ENCODE results near the gene TNS1.

The TNS1 gene

GRCh38 chr2:217929757-217930707, 72.8 kb downstream of the TNS1 start:
- no peak for DNase-seq (ENCODE audit: low spot score)

GRCh38 chr2:217929272-217929671, 73.5 kb downstream of the TNS1 start:
- DNase-seq (ENCODE audit: low spot score), result no peak

- peak; percentile 63 for DNase-seq (ENCODE audit: low spot score)
Measured at GRCh38 chr2:217928324-217929181, 74.2 kb downstream of the TNS1 start.

GRCh38 chr2:217927601-217928323, 75.0 kb downstream of the TNS1 start:
- no peak for DNase-seq (ENCODE audit: low spot score)

- no peak for DNase-seq (ENCODE audit: low spot score)
Measured at GRCh38 chr2:217926801-217927200, 76.0 kb downstream of the TNS1 start.

GRCh38 chr2:217924346-217924901, 78.4 kb downstream of the TNS1 start:
- DNase-seq (ENCODE audit: low spot score), result no peak

- no peak for DNase-seq (ENCODE audit: low spot score)
Measured at GRCh38 chr2:217923007-217923686, 79.6 kb downstream of the TNS1 start.

GRCh38 chr2:217922101-217923006, 80.4 kb downstream of the TNS1 start:
- DNase-seq (ENCODE audit: low spot score), result no peak

GRCh38 chr2:217920879-217921603, 81.8 kb downstream of the TNS1 start:
- DNase-seq (ENCODE audit: low spot score), result no peak

- DNase-seq (ENCODE audit: low spot score), result peak; percentile 83
Measured at GRCh38 chr2:217919781-217920351, 82.9 kb downstream of the TNS1 start.

GRCh38 chr2:217919204-217919603, 83.6 kb downstream of the TNS1 start:
- no peak for DNase-seq (ENCODE audit: low spot score)

- DNase-seq (ENCODE audit: low spot score), result no peak
Measured at GRCh38 chr2:217918308-217919024, 84.3 kb downstream of the TNS1 start.

GRCh38 chr2:217916504-217917254, 86.1 kb downstream of the TNS1 start:
- DNase-seq (ENCODE audit: low spot score), result no peak

- no peak for DNase-seq (ENCODE audit: low spot score)
Measured at GRCh38 chr2:217915706-217916105, 87.1 kb downstream of the TNS1 start.

- DNase-seq (ENCODE audit: low spot score), result no peak
Measured at GRCh38 chr2:217914878-217915277, 87.9 kb downstream of the TNS1 start.

- DNase-seq (ENCODE audit: low spot score), result no peak
Measured at GRCh38 chr2:217914078-217914477, 88.7 kb downstream of the TNS1 start.

- DNase-seq (ENCODE audit: low spot score), result no peak
Measured at GRCh38 chr2:217913436-217913835, 89.4 kb downstream of the TNS1 start.
